Glutamatergic neuron (in vitro differentiated cells): ENCODE data around the gene MME. TPM values are rescaled to one million over a fixed set of nuclear protein-coding genes. Genes with fewer than 3 reads are reported as not detected.

Experiments
- DNase-seq: peaks from one replicate; pipeline ENCODE4 v3.0.0; 2022
- H3K27ac Mint-ChIP-seq: one replicate; pipeline ENCODE4 v1.8.0; 2020; ENCODE audit warnings: mild to moderate bottlenecking, mixed read lengths, inconsistent platforms; ENCODE audit not compliant: unreplicated experiment
- H3K27me3 Mint-ChIP-seq: one replicate; pipeline ENCODE4 v1.8.0; 2020; ENCODE audit warnings: mild to moderate bottlenecking, moderate library complexity, mixed read lengths, inconsistent platforms; ENCODE audit not compliant: unreplicated experiment
- H3K36me3 Mint-ChIP-seq: one replicate; pipeline ENCODE4 v1.8.0; 2020; ENCODE audit warnings: mild to moderate bottlenecking, mixed read lengths, inconsistent platforms; ENCODE audit not compliant: unreplicated experiment
- H3K4me1 Mint-ChIP-seq: one replicate; pipeline ENCODE4 v1.8.0; 2020; ENCODE audit warnings: mild to moderate bottlenecking, low read depth, mixed read lengths, inconsistent platforms; ENCODE audit not compliant: unreplicated experiment
- H3K4me3 Mint-ChIP-seq: one replicate; pipeline ENCODE4 v1.8.0; 2020; ENCODE audit warnings: mild to moderate bottlenecking, mixed read lengths, inconsistent platforms; ENCODE audit not compliant: unreplicated experiment
- H3K9me3 Mint-ChIP-seq: one replicate; pipeline ENCODE4 v1.8.0; 2020; ENCODE audit warnings: mild to moderate bottlenecking, moderate library complexity, mixed read lengths, inconsistent platforms; ENCODE audit not compliant: unreplicated experiment
- CTCF ChIP-seq: fragments of 200-600 bp; sonication (generic); IDR thresholded peaks from one replicate; pipeline ENCODE4 v1.5.0; 2021; ENCODE audit not compliant: partially characterized antibody, unreplicated experiment
- total RNA-seq: library from RNA; stranded (reverse); fragmentation: NEBNext Ultra II Directional; extraction: Animal tissue kit (Norgen Biotek cat#: 25700); gene quantifications from one replicate; pipeline ENCODE4 v1.2.1, GENCODE V29; 2021; ENCODE audit not compliant: unreplicated experiment

Gene MME
- total RNA-seq, 1 donor from 2014 or later: 6.6 TPM

- DNase-seq: no peak
- no peak overlapping the region for H3K4me3 Mint-ChIP-seq
- H3K9me3 Mint-ChIP-seq: no peaks in the 10 kb centered on the region
Observed at GRCh38 chr3:155227141-155227540, 147.0 kb downstream of the MME start.

DNA sequence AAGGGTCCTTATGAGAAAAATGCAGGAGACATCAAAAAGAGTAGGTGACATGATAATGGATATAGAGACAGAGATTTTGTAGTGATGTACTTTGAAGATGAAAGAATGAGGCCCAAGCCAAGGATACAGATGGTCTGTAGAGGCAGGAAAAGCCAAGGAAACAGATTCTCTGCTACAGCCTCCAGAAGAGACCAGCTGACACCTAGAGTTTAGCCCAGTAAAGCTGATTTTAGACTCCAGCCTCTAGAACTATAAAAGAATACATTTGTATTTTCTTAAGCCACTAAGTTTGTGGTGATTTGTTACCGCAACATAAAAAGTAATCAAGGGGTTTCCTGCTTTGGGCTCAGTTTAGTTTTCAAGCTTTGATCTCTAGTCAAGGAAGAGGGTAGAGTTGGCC is 148.6 kb downstream of the MME start:
- no peak overlapping the region for H3K4me3 Mint-ChIP-seq
- H3K4me1 Mint-ChIP-seq: no peaks in the 10 kb centered on the region

More at GRCh38 chr3:155227141-155227540, 147.0 kb downstream of the MME start:
- Mint-ChIP-seq H3K27me3 (peaks cover 3% of the 10 kb centered on the region), H3K27ac (no peak overlapping the region), H3K36me3 (no peaks in the 10 kb centered on the region), H3K4me1 (no peaks in the 10 kb centered on the region)
- no peak for TF ChIP-seq CTCF

DNA sequence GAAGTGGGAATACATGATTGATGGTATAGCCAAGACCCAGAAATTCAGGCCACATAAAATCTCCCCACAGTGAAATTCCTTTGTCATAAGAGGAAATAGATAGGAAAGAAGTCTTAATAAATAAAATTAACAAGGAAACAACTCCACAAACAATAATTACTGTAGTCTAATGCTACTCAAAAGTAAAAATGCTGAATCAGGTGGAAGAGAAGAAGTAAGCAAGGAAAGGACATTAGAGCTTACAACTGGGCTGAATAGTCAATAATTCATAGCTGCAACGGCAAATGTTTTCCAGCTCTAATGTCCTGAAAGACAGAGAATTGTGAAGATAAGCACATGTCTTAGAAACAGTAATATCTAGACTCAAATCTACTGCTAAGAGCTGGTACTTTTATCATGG is 149.0 kb downstream of the MME start:
- no peak overlapping the region for H3K4me3 Mint-ChIP-seq

More for the DNA sequence above, 148.6 kb downstream of the MME start:
- Mint-ChIP-seq H3K9me3 (no peaks in the 10 kb centered on the region), H3K36me3 (no peaks in the 10 kb centered on the region), H3K27ac (no peak overlapping the region), H3K27me3 (no peaks in the 10 kb centered on the region)
- TF ChIP-seq CTCF: no peak
- no peak for DNase-seq

DNA sequence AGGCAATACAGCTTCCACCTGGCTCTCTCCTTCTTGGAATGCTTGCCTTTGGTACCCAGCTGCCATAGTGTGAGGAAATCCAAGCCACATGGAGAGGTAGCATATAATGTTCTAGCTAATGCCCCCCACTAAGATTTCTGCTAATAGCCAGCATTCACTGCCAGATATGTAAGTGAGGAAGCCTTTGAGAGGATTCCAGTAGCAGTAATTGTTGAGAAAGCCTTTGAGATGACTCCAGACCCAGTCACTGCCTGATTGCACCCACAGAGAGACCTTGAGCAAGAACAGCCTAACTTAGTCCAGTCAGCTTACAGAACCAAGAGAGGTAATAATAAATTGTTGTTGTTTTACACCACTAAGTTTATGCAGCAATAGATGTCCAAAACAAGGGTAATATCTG is 150.3 kb downstream of the MME start:
- no peaks in the 10 kb centered on the region for H3K36me3 Mint-ChIP-seq
- H3K4me1 Mint-ChIP-seq: no peaks in the 10 kb centered on the region
- no peak overlapping the region for H3K27ac Mint-ChIP-seq
- no peak for DNase-seq
- TF ChIP-seq CTCF: no peak
- H3K27me3 Mint-ChIP-seq: peaks cover 4% of the 10 kb centered on the region
- H3K4me3 Mint-ChIP-seq: no peak overlapping the region
- no peaks in the 10 kb centered on the region for H3K9me3 Mint-ChIP-seq

More for the DNA sequence above, 149.0 kb downstream of the MME start:
- no peak for TF ChIP-seq CTCF
- Mint-ChIP-seq H3K27ac (no peak overlapping the region), H3K36me3 (no peaks in the 10 kb centered on the region), H3K4me1 (no peaks in the 10 kb centered on the region), H3K9me3 (no peaks in the 10 kb centered on the region), H3K27me3 (no peaks in the 10 kb centered on the region)
- no peak for DNase-seq

- DNase-seq: no peak
- Mint-ChIP-seq H3K4me1 (no peaks in the 10 kb centered on the region), H3K27me3 (peaks cover 4% of the 10 kb centered on the region), H3K4me3 (no peak overlapping the region), H3K36me3 (no peaks in the 10 kb centered on the region), H3K9me3 (no peaks in the 10 kb centered on the region), H3K27ac (no peak overlapping the region)
- no peak for TF ChIP-seq CTCF
Observed at GRCh38 chr3:155231792-155232191, 151.7 kb downstream of the MME start.
